GM12878 (cell line): ENCODE measurements around the gene KIF23. TPM values are rescaled to one million over a fixed set of nuclear protein-coding genes. Genes with fewer than 3 reads are reported as not detected.

Experiments used
- BCL3 ChIP-seq: IDR thresholded peaks from 2 replicates; pipeline ENCODE4 v1.6.1; 2011; ENCODE audit warnings: borderline replicate concordance, low read depth, mild to moderate bottlenecking, moderate library complexity, low read length; ENCODE audit not compliant: insufficient read depth, poor library complexity, severe bottlenecking
- BCLAF1 ChIP-seq: fragments of 450-650 bp; IDR thresholded peaks from 2 replicates; pipeline ENCODE4 v1.6.1; 2017; ENCODE audit warnings: antibody characterized with exemption, mild to moderate bottlenecking, moderate library complexity
- CREB1 ChIP-seq: IDR thresholded peaks from 2 replicates; pipeline ENCODE4 v1.6.1; 2012; ENCODE audit warnings: low read depth, mild to moderate bottlenecking, inconsistent platforms
- CREM ChIP-seq: IDR thresholded peaks from 2 replicates; pipeline ENCODE4 v1.6.1; 2014; ENCODE audit warnings: antibody characterized with exemption, low read depth
- DPF2 ChIP-seq: fragments of 450-650 bp; IDR thresholded peaks from 2 replicates; pipeline ENCODE4 v1.6.1; 2017; ENCODE audit warnings: mild to moderate bottlenecking
- IRF4 ChIP-seq: IDR thresholded peaks from 2 replicates; pipeline ENCODE4 v1.6.1; 2011; ENCODE audit warnings: low read depth, low read length
- KDM1A ChIP-seq: fragments of 200-600 bp; sonication (generic); IDR thresholded peaks from 2 replicates; pipeline ENCODE4 v1.6.1; 2016; ENCODE audit warnings: borderline replicate concordance
- MYB ChIP-seq: fragments of 150-350 bp; IDR thresholded peaks from 2 replicates; pipeline ENCODE4 v1.6.1; 2014; ENCODE audit warnings: mild to moderate bottlenecking, low read depth, low read length, borderline replicate concordance
- NR2C1 ChIP-seq: fragments of 450-650 bp; IDR thresholded peaks from 2 replicates; pipeline ENCODE4 v1.6.1; 2017; ENCODE audit warnings: antibody characterized with exemption, mild to moderate bottlenecking, moderate library complexity
- PBX3 ChIP-seq: IDR thresholded peaks from 2 replicates; pipeline ENCODE4 v1.6.1; 2011; ENCODE audit warnings: mild to moderate bottlenecking, low read depth, low read length, moderate library complexity; ENCODE audit not compliant: insufficient replicate concordance
- POLR2AphosphoS5 ChIP-seq: IDR thresholded peaks from 2 replicates; pipeline ENCODE4 v1.6.1; 2011; ENCODE audit warnings: mild to moderate bottlenecking, low read length, inconsistent platforms
- RAD21 ChIP-seq: IDR thresholded peaks from 2 replicates; pipeline ENCODE4 v1.6.1; 2011; ENCODE audit warnings: mild to moderate bottlenecking, low read depth, low read length, moderate library complexity; ENCODE audit not compliant: insufficient read depth
- RUNX3 ChIP-seq: IDR thresholded peaks from 2 replicates; pipeline ENCODE4 v1.6.1; 2012; ENCODE audit warnings: low read length, inconsistent platforms
- TAF1 ChIP-seq: IDR thresholded peaks from 2 replicates; pipeline ENCODE4 v1.6.1; 2011; ENCODE audit warnings: mild to moderate bottlenecking, low read depth, low read length, borderline replicate concordance
- YBX1 ChIP-seq: fragments of 450-650 bp; IDR thresholded peaks from 2 replicates; pipeline ENCODE4 v1.6.1; 2016; ENCODE audit warnings: antibody characterized with exemption
- polyA plus RNA-seq, 11 experiments: library from polyadenylated mRNA; depleted of rRNA in 4 of 11; unstranded in 6 of 11; stranded (reverse) in 5 of 11; fragments of >200 nt; fragmentation: Nextera tagmentation in 4 of 11; fragmentation: Illumina TruSeq in 1 of 11; extraction: Ambion mirVana in 4 of 11; extraction: Trizol in 1 of 11; gene quantifications; 1 replicate in 1 of 11; 2 replicates in 10 of 11; pipeline versions ENCODE4 v1.2.1 to v1.2.3, GENCODE V29; 2011 to 2016; ENCODE audit warnings: inconsistent platforms in 2 of 11, missing spikeins in 2 of 11, low read depth in 1 of 11
- total RNA-seq, 4 experiments: library from RNA; depleted of rRNA in 3 of 4; stranded (reverse); fragments of >200 nt in 3 of 4; fragmentation: Illumina TruSeq in 1 of 4; extraction: Trizol in 1 of 4; gene quantifications; 2 replicates each; pipeline versions ENCODE4 v1.2.1 to v1.2.3, GENCODE V29; 2013 to 2021
- TF ChIP-seq, protein P1 (sequence below): IDR thresholded peaks from 2 replicates; pipeline ENCODE4 v1.6.1; 2011; ENCODE audit warnings: low read depth, mild to moderate bottlenecking, low read length, moderate library complexity, borderline replicate concordance; ENCODE audit errors: extremely low read depth
- TF ChIP-seq, protein P2 (sequence below): fragments of 450-650 bp; IDR thresholded peaks from 2 replicates; pipeline ENCODE4 v1.6.1; 2016; ENCODE audit warnings: mild to moderate bottlenecking, moderate library complexity, borderline replicate concordance

Gene KIF23
- total and polyA plus RNA-seq, 10 of the 15 experiments (the other 5 are each of a cell fraction or from before 2014, with no cell fraction given): 28.0 to 62.5 (median 46.6) TPM

DNA sequence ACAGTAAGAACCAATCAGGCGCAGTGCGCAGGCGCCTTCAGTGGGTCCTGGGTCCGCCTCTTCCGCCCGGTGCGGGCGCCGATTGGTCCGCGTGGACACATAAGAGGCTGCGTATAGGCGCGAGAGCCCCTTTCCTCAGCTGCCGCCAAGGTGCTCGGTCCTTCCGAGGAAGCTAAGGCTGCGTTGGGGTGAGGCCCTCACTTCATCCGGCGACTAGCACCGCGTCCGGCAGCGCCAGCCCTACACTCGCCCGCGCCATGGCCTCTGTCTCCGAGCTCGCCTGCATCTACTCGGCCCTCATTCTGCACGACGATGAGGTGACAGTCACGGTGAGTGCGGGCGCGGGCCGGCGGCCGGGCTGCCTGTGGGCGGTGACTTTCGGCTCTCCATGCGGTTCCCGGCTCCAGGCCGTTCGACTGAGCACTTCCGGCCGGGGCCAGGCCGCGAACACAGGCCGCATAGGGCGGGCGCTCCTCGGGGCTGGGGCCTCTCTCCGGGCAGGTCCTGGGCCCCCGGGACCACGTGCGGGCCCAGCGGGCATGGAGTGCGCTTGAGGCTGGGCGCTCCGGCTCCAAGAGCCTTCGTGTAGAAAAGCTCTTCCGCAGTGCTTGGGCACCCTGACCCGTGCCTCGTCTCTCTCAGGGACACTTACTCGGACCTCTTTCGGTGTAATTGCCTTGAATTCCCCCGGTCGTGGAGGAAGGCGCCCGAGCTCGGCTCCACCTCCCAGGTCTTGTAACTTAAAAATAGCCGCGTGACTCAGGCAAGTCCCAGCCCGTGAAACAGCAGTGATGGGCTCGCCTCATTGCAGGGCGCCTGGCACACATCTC, 38.8 kb downstream of the KIF23 start, which contains the start of gene RPLP1 (continued):
- TF ChIP-seq BCL3 (no peak), CREM (peak; percentile 35; the same call in 1 of the 2 replicates), TAF1 (peak; percentile 100), RUNX3 (peak; percentile 18; the same call in 1 of the 2 replicates), NR2C1 (no peak), YBX1 (no peak), IRF4 (0 out of 2 replicates have a peak, but pooled peaks have one; percentile 14), KDM1A (no peak), BCLAF1 (no peak), POLR2AphosphoS5 (peak; percentile 100), RAD21 (no peak), CREB1 (peak; percentile 57; the same call in 1 of the 2 replicates), PBX3 (no peak), DPF2 (peak; percentile 84; the same call in 1 of the 2 replicates), MYB (no peak)
- TF ChIP-seq, protein P1, sequence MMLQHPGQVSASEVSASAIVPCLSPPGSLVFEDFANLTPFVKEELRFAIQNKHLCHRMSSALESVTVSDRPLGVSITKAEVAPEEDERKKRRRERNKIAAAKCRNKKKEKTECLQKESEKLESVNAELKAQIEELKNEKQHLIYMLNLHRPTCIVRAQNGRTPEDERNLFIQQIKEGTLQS: no peak
- TF ChIP-seq, protein P2, sequence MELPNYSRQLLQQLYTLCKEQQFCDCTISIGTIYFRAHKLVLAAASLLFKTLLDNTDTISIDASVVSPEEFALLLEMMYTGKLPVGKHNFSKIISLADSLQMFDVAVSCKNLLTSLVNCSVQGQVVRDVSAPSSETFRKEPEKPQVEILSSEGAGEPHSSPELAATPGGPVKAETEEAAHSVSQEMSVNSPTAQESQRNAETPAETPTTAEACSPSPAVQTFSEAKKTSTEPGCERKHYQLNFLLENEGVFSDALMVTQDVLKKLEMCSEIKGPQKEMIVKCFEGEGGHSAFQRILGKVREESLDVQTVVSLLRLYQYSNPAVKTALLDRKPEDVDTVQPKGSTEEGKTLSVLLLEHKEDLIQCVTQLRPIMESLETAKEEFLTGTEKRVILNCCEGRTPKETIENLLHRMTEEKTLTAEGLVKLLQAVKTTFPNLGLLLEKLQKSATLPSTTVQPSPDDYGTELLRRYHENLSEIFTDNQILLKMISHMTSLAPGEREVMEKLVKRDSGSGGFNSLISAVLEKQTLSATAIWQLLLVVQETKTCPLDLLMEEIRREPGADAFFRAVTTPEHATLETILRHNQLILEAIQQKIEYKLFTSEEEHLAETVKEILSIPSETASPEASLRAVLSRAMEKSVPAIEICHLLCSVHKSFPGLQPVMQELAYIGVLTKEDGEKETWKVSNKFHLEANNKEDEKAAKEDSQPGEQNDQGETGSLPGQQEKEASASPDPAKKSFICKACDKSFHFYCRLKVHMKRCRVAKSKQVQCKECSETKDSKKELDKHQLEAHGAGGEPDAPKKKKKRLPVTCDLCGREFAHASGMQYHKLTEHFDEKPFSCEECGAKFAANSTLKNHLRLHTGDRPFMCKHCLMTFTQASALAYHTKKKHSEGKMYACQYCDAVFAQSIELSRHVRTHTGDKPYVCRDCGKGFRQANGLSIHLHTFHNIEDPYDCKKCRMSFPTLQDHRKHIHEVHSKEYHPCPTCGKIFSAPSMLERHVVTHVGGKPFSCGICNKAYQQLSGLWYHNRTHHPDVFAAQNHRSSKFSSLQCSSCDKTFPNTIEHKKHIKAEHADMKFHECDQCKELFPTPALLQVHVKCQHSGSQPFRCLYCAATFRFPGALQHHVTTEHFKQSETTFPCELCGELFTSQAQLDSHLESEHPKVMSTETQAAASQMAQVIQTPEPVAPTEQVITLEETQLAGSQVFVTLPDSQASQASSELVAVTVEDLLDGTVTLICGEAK: no peak; the same call in 1 of the 2 replicates
